ENCODE results near the gene NPDC1.
A peak's percentile ranks its signal among the peaks of the same experiment; 100 is the strongest.
"Not testable (repeated sequence)": the region's sequence is repeated elsewhere in the genome, so short reads cannot be mapped to it uniquely, and the experiment has no call there.

Gene NPDC1

DNA sequence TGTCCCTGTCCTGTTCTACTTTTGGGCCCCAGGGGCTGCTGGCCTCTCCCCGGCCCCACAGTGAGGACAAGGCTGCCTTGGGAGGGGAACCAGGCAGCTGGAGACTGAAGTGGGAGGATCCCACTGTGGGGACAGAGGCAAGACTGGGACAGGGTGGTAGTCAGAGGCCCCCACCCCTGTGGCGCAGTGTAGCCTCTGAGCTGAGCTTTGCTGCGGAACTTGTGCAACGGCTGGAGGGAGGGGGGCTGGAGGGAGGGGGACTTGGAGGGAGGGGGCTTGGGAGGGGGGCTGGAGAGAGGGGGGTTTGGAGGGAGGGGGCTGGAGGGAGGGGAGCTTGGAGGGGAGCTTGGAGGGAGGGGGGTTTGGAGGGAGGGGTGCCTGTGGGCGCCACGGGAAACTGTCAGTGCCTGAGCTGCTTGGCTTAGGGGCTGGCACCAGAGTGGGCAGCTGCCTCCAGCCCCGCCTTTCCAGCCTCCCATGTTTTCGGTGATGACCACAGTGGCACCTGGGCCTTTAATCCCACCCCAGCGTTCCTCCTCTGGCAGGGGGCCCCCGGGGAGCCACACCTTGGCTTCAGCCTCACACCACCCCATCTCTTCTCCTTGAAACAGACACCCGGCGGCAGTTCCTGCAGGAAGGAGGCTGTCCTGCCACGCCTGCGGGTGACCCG, 11.8 kb downstream of the NPDC1 start:
- peak overlapping the region; percentile 58 for H3K27ac ChIP-seq

DNA sequence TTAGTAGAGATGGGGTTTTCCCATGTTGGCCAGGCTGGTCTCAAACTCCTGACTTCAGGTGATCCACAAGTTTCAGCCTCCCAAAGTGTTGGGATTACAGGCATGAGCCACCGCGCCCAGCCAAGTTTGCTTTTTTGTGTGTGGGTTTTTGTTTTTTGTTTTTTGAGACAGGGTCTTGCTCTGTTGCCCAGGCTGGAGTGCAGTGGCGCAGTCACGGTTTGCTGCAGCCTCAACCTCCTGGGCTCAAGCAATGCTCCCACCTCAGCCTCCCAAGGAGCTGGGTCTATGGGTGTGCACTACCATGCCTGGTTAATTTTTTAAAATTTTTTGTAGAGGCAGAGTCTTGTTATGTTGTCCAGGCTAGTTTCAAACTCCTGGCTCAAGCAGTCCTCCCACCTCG, 12.5 kb downstream of the NPDC1 start:
- H3K27ac ChIP-seq = not testable (repeated sequence)

More for the DNA sequence above, 11.8 kb downstream of the NPDC1 start:
- TF ChIP-seq, protein P1, sequence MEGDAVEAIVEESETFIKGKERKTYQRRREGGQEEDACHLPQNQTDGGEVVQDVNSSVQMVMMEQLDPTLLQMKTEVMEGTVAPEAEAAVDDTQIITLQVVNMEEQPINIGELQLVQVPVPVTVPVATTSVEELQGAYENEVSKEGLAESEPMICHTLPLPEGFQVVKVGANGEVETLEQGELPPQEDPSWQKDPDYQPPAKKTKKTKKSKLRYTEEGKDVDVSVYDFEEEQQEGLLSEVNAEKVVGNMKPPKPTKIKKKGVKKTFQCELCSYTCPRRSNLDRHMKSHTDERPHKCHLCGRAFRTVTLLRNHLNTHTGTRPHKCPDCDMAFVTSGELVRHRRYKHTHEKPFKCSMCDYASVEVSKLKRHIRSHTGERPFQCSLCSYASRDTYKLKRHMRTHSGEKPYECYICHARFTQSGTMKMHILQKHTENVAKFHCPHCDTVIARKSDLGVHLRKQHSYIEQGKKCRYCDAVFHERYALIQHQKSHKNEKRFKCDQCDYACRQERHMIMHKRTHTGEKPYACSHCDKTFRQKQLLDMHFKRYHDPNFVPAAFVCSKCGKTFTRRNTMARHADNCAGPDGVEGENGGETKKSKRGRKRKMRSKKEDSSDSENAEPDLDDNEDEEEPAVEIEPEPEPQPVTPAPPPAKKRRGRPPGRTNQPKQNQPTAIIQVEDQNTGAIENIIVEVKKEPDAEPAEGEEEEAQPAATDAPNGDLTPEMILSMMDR (conservative IDR thresholded peaks at IDR 0.05) = no peak
- TF ChIP-seq ZFX (IDR thresholded peaks at IDR 0.05) = no peak

DNA sequence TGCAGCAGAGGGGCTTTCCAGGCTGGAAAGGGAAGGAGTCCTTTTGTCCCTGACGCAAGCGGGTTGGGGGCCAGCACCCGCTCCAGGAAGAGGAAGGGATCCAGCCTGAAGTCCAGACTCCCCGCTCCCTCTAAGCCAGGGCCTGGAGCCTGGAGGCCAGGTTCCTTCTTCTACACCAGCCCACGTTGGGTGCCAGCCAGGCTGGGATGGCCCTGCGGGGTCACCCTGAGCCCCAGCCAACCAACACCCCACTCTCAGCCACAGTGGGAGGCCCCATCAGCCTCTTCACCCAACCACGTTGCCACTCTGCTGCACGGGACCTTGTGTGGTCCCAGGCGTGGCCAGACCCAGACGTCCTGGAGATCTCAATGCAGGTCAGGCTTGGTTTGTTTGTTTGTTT, 13.1 kb downstream of the NPDC1 start:
- H3K27ac ChIP-seq = no peak overlapping the region
- TF ChIP-seq, protein P1 (conservative IDR thresholded peaks at IDR 0.05) = no peak
- TF ChIP-seq ZFX (IDR thresholded peaks at IDR 0.05) = no peak

DNA sequence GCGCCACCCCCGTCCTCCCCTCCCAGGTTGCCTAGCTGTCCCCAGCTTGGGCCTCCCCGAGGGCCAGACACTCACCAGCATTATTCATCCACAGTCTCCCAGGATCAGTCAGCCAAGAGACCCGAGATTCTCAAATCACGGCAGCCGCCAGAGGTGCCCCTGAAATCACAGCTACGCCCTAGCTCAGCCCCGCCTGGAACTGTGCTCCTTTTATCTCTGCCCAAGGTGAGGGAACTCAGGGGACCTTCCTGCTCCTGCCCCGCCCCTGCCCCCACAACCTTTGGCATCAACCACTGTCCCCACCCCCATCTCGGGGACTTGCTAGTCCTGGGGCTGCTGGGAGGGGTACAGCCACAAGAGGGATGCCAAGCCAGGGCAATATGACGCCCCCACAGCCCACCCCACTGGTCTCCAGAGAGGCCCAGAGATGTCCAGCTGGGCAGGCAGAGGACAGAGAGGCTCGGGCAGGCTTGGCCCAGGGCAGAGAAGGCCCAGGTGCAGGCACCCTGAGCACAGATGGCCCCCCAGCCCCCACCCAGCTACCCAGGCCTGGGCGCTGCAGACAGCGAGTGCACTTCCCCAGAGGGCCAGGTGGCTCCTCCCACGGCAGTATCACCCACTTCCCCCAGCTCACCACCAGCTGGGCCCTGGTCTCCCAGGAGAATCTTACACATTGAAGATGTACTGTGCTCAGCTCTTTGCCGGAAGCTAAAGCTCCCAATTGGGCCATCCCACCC, 13.9 kb downstream of the NPDC1 start, which contains the start of gene FUT7:
FUT7 (minus strand) TSS at position 185 of the 737 bp plus-strand sequence; CDS start at position 88, 97 bp downstream.
- TF ChIP-seq ZFX (IDR thresholded peaks at IDR 0.05) = no peak
- TF ChIP-seq, protein P1 (conservative IDR thresholded peaks at IDR 0.05) = no peak
- H3K27ac ChIP-seq = no peak within 1 kb of the TSS

DNA sequence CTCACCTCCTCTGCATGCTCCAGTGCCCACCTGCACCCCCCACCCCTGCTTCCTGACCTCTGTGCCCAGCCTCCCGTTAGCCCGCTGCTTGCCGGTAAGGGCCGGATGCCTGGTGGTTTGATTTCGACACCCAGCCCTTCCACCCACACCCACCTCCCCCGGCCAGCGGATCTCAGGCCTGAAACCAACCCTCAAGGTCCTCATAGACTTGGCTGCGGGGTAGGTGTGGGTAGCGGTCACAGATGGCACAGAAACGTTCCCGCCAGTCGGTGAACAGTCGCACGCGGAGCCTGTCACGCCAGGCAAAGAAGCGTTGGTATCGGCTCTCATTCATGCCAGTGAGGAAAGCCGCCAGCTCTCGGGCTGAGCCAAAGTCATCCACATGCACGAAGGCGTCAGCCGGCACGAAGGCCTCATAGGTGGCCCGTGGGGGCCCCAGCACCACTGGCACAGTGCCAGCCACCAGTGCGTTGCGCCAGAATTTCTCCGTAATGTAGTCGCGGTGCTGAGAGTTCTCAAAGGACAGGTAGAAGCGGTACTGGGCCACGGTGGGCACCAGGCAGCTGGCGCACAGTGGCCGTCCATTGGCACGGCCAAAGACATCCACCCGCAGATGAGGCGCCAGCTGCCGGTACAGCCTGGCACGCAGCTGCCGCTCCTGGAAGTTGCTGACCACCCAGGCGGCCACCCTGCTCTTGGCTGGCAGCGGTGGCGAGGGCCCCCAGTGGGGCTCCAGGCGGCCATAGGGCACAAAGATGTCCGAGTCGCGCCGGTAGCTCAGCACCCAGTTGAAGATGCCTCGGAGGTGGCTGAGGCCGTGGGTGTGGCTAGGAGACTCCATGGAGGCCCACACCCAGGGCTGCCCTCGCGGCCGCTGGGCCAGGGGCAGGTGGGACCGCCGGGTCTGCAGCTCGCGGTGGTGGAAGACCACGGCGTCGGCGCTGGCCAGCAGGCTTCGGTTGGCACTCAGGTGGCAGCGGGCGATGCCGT, 15.1 kb downstream of the NPDC1 start:
- TF ChIP-seq, protein P1 (conservative IDR thresholded peaks at IDR 0.05) = no peak
- TF ChIP-seq ZFX (IDR thresholded peaks at IDR 0.05) = no peak
- H3K27ac ChIP-seq = no peak overlapping the region

DNA sequence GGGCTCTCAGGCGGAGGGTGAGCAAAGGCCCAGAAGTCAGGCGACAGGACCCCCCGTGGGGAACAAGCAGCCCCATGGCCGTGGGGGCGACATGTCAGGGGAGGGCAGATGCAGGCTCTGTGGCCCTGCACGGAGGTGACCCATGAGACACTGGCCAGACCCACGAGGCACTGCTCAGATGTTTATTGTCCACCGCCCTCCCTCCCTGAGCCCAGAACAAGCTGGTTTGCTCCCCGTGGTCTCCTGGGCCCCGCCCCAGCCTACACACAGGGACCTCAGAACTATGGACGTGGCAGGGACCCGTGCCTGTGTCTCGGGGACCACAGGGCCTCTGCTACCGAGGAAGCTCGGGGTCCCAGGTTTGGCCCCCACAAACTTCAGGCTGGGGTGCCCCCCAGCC, 16.0 kb downstream of the NPDC1 start:
- TF ChIP-seq, protein P1 (conservative IDR thresholded peaks at IDR 0.05) = no peak
- TF ChIP-seq ZFX (IDR thresholded peaks at IDR 0.05) = no peak
- H3K27ac ChIP-seq = no peak overlapping the region

DNA sequence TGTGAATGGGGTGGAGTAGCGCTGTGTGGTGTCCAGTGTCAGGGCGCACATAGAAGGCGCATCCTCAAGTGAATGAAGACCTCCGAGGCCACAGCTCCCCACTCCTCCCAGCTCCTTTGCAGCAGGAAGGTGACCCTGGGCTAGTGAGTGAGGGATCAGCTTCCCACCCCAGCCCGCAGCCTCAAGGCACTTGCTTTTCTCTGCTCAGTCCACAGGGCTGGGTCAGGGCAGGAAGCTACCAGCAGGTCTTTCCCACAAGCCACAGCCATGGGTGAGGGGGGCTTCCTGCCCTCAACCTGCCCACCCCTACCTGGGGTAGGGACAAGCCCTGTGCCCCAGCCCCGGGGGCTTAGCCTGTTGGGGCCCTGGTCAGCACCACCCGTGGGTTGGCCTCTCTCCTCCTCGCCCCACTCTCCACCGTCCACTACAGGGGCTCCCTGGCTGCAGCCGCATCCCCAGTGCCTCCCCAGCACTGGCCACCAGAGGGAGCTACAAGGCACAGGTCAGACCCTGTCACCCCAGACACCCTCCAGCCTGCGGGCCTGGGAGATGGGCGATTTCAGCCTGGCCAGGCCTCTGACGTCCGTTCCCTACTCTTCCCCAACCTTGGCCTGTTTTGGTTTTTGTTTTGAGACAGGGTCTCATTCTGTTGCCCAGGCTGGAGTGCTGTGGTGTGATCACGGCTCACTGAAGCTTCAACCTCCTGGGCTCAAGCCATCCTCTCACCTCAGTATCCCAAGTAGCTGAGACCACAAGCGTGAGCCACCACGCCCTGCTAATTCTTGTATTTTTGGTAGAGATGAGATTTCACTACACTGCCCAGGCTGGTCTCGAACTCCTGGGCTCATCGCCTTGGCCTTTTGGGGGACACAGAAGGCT, 16.7 kb downstream of the NPDC1 start:
- TF ChIP-seq, protein P1 (conservative IDR thresholded peaks at IDR 0.05) = peak; percentile 97
- no peak for TF ChIP-seq ZFX (IDR thresholded peaks at IDR 0.05)
- H3K27ac ChIP-seq = peak overlapping the region; percentile 91

Measured in C4-2B (cell line).